GM21717 (cell line): ENCODE measurements around the gene ANP32E.
A peak's percentile ranks its signal among the peaks of the same experiment; 100 is the strongest.

Source experiments
- ATAC-seq: cut with Tn5 transposase; IDR thresholded peaks from one replicate; pipeline ENCODE4 v1.9.1; 2021; ENCODE audit warnings: mild to moderate bottlenecking, moderate library complexity; ENCODE audit not compliant: unreplicated experiment

The ANP32E gene

GRCh38 chr1:150235852-150236613 is at the start of gene ANP32E:
Gene ANP32E, minus strand, starts transcription at chr1:150236112. Its CDS starts 326 bp downstream, at chr1:150235786.
- ATAC-seq, result peak; percentile 80

GRCh38 chr1:150283260-150283659 is 47.3 kb upstream of the ANP32E start:
- no peak for ATAC-seq

GRCh38 chr1:150282558-150282958 is 46.6 kb upstream of the ANP32E start:
- ATAC-seq, result no peak

- no peak for ATAC-seq
Measured at GRCh38 chr1:150281758-150282557, 46.0 kb upstream of the ANP32E start, which contains the start of gene CIART. Gene CIART, plus strand, starts transcription at chr1:150282554. Its CDS starts 714 bp downstream, at chr1:150283268.

- ATAC-seq, result no peak
Measured at GRCh38 chr1:150281221-150281757, 45.4 kb upstream of the ANP32E start.

- no peak for ATAC-seq
Measured at GRCh38 chr1:150280138-150280707, 44.3 kb upstream of the ANP32E start.

- ATAC-seq, result no peak
Measured at GRCh38 chr1:150273311-150273710, 37.4 kb upstream of the ANP32E start.

- ATAC-seq, result no peak
Measured at GRCh38 chr1:150271291-150271959, 35.5 kb upstream of the ANP32E start.

GRCh38 chr1:150269451-150269850 is 33.5 kb upstream of the ANP32E start:
- no peak for ATAC-seq

- ATAC-seq, result peak; percentile 76
Measured at GRCh38 chr1:150268705-150269403, 32.9 kb upstream of the ANP32E start, which contains the start of gene APH1A. Gene APH1A, minus strand, starts transcription at chr1:150269016. Its CDS starts 206 bp downstream, at chr1:150268810.

- ATAC-seq, result peak; percentile 13
Measured at GRCh38 chr1:150268340-150268704, 32.4 kb upstream of the ANP32E start.

GRCh38 chr1:150267896-150268295 is 32.0 kb upstream of the ANP32E start:
- no peak for ATAC-seq

- ATAC-seq, result no peak
Measured at GRCh38 chr1:150263549-150263948, 27.6 kb upstream of the ANP32E start.

GRCh38 chr1:150262388-150263320 is 26.7 kb upstream of the ANP32E start:
- ATAC-seq, result no peak

- ATAC-seq, result no peak
Measured at GRCh38 chr1:150261367-150261766, 25.5 kb upstream of the ANP32E start.

- no peak for ATAC-seq
Measured at GRCh38 chr1:150259758-150260669, 24.1 kb upstream of the ANP32E start.

- ATAC-seq, result no peak
Measured at GRCh38 chr1:150259217-150259616, 23.3 kb upstream of the ANP32E start.
